HG03520 (cell line): ENCODE results near the gene PPP6C.
"Not testable (repeated sequence)": the region's sequence is repeated elsewhere in the genome, so short reads cannot be mapped to it uniquely, and the experiment has no call there.

Source experiments
- ATAC-seq: cut with Tn5 transposase; IDR thresholded peaks from one replicate; pipeline ENCODE4 v1.9.1; 2021; ENCODE audit warnings: mild to moderate bottlenecking, moderate library complexity; ENCODE audit not compliant: unreplicated experiment

The PPP6C gene

DNA sequence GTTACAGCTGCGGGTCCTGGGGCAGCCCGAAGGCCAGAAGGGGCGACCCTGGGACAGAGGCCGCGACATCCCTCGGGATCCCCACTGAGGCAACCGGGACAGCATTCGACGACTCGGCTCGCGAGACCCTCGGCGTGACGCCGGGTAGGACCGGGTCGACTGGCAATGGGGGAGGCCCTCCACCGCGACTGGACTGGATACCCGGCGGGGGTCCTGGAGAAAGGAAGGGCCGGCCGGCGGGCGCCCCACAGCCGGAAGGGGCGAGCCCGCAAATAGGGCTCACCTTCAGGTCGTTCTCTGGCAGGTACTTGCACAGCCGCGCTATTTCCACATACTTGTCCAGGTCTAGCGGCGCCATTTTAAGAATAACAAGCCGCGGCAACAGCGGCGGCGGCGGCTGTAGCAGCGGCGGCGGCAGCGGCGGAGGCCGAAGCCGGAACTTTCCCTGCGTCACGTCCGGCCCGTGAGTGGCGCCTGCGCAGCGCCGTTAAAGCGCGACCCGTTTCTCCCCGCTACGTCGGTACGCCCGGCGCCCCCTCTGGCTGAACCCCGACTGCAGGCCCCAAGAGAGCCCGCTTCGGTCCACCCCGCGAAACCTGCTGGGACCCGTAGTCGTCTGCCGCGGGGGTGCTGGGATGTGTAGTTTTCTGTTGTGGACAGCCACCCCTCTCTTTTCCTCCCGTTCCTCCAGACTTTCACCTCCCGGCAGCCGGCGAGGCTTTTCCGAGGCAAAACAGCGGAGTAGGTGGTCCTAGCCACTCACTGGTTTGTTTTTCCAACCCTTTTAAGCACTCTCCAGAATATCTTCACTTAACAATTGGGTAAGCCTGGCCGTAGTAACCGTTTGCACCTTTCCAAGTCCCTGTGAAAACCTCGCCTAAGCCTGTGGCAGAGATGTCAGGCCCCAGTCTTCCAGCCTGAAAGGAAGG is at the start of gene PPP6C:
PPP6C (minus strand) TSS at position 443 of the 929 bp plus-strand sequence; CDS start at position 358, 85 bp downstream.
- peak; percentile 91 for ATAC-seq

DNA sequence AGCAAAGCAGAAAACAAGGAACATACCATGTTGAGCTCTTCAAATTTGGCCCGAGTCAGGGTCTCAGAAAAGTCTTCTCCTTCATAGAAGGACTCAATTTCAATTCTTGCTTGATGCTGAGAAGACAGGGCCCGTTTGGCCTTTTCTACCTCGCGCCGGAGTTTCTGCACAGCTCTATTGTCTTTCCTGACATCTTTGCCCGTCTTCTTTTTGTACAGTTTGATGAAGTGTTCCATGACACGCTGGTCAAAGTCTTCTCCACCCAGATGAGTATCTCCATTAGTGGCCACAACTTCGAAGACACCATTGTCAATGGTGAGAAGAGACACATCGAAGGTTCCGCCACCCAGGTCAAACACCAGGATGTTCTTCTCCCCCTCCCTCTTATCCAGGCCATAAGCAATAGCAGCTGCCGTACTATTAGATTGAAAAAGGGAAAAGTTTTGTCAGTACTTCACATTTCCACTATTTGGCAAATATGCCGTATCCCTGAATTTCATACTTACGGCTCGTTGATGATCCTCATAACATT is 49.4 kb upstream of the PPP6C start:
- no peak for ATAC-seq

GRCh38 chr9:125238127-125238914 is 48.7 kb upstream of the PPP6C start:
- no peak for ATAC-seq

GRCh38 chr9:125236520-125237159 is 47.0 kb upstream of the PPP6C start:
- ATAC-seq = not testable (repeated sequence)

- no peak for ATAC-seq
These were observed 46.4 kb upstream of the PPP6C start for GRCh38 chr9:125235804-125236519.

DNA sequence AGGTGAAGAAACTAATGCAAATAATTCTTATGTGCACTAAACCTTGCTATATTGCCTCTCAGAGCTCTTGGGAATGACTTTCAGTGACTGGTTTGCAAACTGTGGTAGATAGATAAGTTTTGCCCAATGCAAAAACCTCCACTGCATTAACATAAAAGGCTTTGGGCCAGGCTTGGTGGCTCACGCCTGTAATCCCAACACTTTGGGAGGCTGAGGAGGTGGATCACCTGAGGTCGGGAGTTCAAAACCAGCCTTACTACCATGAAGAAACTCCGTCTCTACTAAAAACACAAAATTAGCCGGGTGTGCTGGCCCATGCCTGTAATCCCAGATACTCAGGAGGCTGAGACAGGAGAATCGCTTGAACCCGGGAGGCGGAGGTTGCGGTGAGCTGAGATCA is 44.5 kb upstream of the PPP6C start:
- ATAC-seq = not testable (repeated sequence)

- ATAC-seq = no peak
These were observed 44.1 kb upstream of the PPP6C start for GRCh38 chr9:125233678-125234077.

GRCh38 chr9:125227761-125228160 is 38.2 kb upstream of the PPP6C start:
- ATAC-seq = no peak

DNA sequence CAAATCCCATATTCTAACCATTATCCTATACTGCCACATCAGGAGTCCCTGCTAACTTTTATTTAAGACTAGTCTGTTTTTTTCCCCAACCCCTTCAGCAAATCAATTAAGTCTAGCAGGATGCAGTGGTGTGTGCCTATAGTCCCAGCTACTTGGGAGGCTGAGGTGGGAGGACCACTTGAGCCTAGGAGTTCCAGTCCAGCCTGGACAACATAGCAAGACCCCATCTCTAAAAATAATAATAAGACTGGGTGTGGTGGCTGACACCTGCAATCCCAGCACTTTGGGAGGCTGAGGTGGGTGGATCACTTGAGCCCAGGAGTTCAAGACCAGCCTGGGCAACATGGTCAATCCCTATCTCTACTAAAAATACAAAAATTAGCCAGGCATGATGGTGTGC is 35.3 kb upstream of the PPP6C start:
- ATAC-seq = not testable (repeated sequence)

- no peak for ATAC-seq
These were observed 29.0 kb upstream of the PPP6C start for GRCh38 chr9:125218621-125219020.

DNA sequence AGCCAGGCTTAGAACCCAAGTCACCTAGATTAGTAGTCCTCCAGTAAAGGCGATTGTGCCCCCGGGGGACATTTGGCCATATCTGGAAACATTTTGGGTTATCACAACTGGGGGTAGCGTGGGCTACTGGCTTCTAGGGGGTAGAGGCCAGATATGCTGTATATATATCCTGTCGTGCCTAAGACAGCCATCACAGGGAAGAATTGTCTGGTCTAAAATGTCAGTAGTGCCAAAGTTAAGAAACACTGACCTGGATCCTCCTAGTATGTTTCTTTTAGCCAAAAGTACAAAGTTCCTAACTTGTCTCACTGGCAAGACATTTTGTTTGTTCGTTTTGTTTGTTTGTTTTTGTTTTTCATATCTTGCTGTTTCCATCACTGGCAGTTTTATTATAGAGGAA is 24.6 kb upstream of the PPP6C start:
- ATAC-seq = no peak

DNA sequence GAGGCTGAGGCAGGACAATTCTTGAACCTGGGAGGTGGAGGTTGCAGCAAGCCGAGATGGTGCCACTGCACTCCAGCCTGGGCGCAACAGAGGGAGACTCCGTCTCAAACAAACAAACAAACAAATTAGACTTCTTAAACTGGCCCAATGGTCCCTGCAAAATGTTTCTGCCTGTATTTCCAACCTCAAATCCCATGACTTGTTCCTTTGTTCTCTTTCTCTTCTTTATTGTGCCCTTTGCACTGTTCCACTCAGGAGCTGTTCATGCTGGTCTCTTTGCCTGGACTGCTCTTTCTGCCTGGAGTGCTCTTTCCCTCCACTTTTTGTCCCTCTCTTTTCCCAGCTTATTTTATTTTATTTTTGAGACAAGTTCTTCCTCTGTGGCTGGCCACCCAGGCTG is 14.9 kb upstream of the PPP6C start:
- ATAC-seq = no peak

- no peak for ATAC-seq
These were observed 13.4 kb upstream of the PPP6C start for GRCh38 chr9:125202846-125203618.

DNA sequence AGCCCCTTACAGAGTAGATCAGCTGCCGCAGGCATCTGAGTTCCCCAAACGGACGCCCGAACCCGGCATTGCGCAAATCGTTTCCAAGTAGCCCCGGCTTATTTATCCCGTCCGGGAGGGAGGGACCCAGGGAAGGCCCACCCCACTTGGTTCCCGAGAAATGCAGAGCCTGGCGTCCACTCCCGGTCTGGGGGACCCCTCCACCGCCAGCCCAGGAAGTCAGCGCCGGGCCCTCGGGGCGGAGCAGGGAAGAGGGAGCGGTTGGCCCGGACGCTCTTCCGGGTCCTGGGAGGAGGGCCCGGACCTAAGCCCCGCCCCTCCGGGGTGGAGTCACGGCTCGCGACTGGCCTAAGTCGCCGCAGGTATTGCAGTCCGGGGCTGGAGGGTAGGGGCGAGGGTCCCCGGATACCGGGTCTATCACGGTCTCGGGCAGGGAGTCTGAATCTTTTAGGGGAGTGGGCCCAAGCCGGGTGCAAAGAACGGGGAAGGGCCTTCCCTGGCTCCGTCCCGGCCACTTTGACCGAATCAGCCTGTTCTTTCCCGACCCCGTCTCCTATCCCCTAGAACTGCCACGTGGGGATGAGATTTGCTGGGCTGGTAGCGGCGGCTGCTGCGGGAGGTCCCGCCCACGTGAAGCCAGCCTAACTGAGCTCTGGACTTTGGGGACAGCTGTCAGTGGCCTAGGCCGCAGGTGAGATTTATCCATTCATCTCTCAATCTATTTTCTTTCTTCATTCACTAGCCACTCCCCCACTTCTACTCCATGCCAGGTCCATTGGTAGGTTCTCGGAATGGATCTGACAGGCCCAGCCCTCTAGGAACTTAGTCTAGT is 10.8 kb upstream of the PPP6C start, which contains the start of gene RABEPK:
RABEPK (plus strand) TSS at position 327 of the 832 bp plus-strand sequence. CDS start 2,472 bp downstream, outside the sequence.
- ATAC-seq = peak; percentile 97

DNA sequence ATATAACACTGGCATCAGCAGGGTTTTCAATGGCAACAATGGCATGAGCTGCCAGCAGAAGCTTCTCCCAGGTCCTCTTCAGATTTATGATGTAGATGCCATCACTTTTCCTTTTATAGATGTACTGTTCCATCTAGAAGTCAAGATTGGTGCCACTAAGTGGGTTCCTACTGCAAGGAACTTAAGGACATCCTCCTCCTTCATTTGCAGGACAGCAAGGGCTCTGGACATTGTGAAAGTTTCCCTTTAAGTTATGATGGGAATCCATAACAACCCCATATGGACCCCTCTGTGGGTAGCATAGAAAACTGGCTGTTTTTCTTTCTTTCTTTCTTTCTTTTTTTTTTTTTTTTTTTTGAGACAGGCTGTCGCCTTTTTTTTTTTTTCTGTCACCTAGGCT is 6.0 kb upstream of the PPP6C start:
- ATAC-seq = not testable (repeated sequence)

- not testable (repeated sequence) for ATAC-seq
These were observed 4.9 kb upstream of the PPP6C start for GRCh38 chr9:125194466-125194865.

- no peak for ATAC-seq
These were observed 778 bp upstream of the PPP6C start for GRCh38 chr9:125190361-125190801.

- peak; percentile 20 for ATAC-seq
These were observed 617 bp downstream of the PPP6C start for GRCh38 chr9:125189011-125189360.

- ATAC-seq = no peak
These were observed 6.0 kb downstream of the PPP6C start for GRCh38 chr9:125183561-125183960.
